ENCODE data around the gene AP1G1. TPM values are rescaled to one million over a fixed set of nuclear protein-coding genes. Genes with fewer than 3 reads are reported as not detected.
A peak's percentile ranks its signal among the peaks of the same experiment; 100 is the strongest.

The AP1G1 gene
- total RNA-seq, 2 donors from 2014 or later = 150 to 160 TPM

DNA sequence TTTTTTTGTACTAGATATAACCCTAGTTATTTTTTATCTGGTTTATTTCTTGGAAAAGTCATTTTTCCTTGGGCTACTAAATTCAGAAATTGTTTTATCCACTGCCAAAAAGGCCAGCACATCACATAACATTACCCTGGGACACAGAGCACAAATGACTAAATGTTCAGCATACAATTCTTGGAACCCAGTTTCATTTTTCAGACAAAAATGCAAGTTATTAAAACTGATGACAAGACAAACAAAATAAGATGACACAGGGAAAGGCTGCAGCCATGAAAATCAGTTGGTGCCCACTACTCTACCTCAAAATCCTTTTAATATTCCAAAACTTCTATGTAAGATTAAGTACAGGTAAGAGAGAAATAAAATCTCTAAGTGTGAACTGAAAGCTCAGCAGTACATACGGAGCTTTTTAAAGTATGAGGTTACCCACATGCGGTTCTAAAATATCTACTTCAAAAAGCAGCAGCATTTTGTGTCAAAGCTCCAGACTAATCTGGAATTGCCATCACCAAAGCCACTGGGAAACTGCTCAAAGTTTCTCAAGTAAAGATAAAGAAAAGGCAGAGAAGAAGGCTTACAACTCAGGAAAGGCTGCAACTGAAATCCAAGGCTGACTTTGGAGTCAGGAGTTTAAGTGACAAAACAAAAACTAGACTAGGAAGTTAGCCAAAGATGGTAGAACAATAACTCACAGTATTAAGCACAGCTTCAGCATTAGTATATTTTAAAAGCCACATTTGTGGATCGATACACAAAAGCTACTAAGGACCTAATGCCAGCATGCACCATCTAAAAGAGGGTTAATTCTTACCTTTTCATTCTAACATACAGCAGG, 41.4 kb downstream of the AP1G1 start:
- H3K4me3 Mint-ChIP-seq = no peak overlapping the region
- peaks cover 7% of the 10 kb centered on the region for H3K36me3 Mint-ChIP-seq (ENCODE audit: low read depth)
- no peaks in the 10 kb centered on the region for H3K9me3 ChIP-seq (ENCODE audit: control insufficient read depth, low read length, poor library complexity, severe bottlenecking)
- peaks cover 9% of the 10 kb centered on the region for H3K4me1 Mint-ChIP-seq
- H3K27ac Mint-ChIP-seq = peak overlapping the region; percentile 8
- no peak for DNase-seq
- H3K27me3 Mint-ChIP-seq = no peaks in the 10 kb centered on the region
- no peak for ATAC-seq

DNA sequence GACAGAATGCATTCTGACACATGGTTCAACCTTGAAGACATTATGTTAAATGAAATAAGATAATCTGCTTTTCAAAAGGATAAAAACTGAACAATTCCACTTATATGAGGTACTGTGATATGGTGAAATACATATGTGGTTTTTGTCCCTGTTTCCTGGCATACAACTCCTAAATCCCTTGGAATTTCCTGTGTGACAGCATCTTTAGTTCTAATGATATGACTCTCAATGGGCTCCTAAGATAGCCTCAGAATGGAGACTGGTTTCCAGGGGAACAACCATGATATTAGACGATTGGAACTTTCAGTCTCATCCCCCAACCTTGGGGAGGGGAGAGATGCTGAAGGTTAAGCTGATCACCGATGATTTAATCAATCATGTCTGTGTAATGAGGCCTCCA, 46.4 kb downstream of the AP1G1 start:
- no peaks in the 10 kb centered on the region for H3K9me3 ChIP-seq (ENCODE audit: control insufficient read depth, low read length, poor library complexity, severe bottlenecking)
- Mint-ChIP-seq H3K36me3 (ENCODE audit: low read depth) (peaks cover 2% of the 10 kb centered on the region), H3K27me3 (no peaks in the 10 kb centered on the region), H3K4me3 (no peak overlapping the region), H3K4me1 (peaks cover 4% of the 10 kb centered on the region), H3K27ac (no peak overlapping the region)
- no peak for ATAC-seq
- DNase-seq = no peak

DNA sequence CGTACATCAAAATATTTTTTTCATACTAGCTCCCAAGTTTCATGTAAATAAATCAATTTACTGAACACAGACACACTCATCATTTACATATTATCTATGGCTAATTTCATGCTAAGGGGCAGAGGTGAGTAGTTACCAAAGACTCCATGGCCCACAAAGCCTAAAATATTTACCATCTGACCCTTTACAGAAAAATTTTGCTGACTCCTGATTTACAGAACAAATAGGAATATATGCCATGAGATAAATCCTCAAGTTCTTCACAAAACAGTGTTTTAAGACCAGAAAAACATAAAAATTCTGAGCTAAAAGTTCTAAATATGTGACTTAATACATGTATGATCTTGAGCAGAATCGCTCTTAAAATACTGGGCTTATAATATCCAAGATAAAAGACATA, 47.5 kb downstream of the AP1G1 start:
- no peak for DNase-seq
- no peak overlapping the region for H3K4me3 Mint-ChIP-seq
- H3K9me3 ChIP-seq (ENCODE audit: control insufficient read depth, low read length, poor library complexity, severe bottlenecking) = no peaks in the 10 kb centered on the region
- no peak for ATAC-seq
- H3K27ac Mint-ChIP-seq = no peak overlapping the region
- peaks cover 2% of the 10 kb centered on the region for H3K36me3 Mint-ChIP-seq (ENCODE audit: low read depth)
- H3K27me3 Mint-ChIP-seq = no peaks in the 10 kb centered on the region
- H3K4me1 Mint-ChIP-seq = no peaks in the 10 kb centered on the region

DNA sequence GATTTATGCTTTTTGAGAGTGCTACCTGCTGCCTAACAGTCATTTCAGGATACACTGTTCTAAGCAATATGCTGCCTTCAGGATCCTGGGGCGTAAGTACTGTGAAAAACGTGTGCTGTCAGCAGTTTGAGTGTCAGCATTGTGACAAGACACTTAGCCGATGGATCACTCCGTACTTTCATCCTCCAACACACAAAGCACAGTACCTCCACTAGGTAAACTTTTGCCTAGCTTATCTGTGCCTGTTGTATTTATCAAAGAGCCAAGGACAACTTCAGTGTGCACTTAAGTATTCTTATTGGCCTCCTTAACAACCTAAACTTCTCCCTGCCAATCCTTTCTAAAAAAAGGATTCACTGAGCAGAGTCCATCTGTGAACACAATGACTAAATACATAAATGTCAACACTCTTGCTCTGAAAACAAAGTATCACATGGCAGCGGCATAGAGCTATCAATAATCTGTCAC, 50.3 kb downstream of the AP1G1 start:
- DNase-seq (no peak), ATAC-seq (no peak)
- H3K9me3 ChIP-seq (ENCODE audit: control insufficient read depth, low read length, poor library complexity, severe bottlenecking) = no peaks in the 10 kb centered on the region
- H3K36me3 Mint-ChIP-seq (ENCODE audit: low read depth) = peaks cover 9% of the 10 kb centered on the region
- H3K27me3 Mint-ChIP-seq = no peaks in the 10 kb centered on the region
- H3K27ac Mint-ChIP-seq = peak overlapping the region; percentile 37
- H3K4me1 Mint-ChIP-seq = peaks cover 6% of the 10 kb centered on the region
- H3K4me3 Mint-ChIP-seq = no peak overlapping the region

DNA sequence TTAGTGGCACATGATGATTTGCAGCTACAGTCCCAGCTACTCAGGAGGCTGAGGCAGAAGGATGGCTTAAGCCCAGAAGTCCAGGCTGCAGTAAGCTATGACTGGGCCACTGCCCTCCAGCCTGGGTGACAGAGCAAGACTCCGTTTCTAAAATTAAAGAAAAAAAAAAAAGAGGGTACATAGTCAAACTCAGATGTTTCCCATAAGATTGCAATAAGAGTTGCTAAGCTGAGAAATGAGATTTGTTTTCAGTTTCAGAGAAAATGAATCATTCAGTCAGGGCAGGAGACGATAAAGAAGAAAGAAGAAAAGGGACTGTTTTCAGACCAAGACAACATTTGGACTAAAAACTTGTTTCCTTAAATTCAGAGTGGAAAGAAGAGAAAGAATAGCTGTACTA, 54.0 kb downstream of the AP1G1 start:
- Mint-ChIP-seq H3K27ac (peak overlapping the region; percentile 94), H3K4me3 (no peak overlapping the region), H3K4me1 (peaks cover 10% of the 10 kb centered on the region), H3K27me3 (no peaks in the 10 kb centered on the region), H3K36me3 (ENCODE audit: low read depth) (peaks cover 10% of the 10 kb centered on the region)
- no peaks in the 10 kb centered on the region for H3K9me3 ChIP-seq (ENCODE audit: control insufficient read depth, low read length, poor library complexity, severe bottlenecking)
- DNase-seq = no peak
- no peak for ATAC-seq

DNA sequence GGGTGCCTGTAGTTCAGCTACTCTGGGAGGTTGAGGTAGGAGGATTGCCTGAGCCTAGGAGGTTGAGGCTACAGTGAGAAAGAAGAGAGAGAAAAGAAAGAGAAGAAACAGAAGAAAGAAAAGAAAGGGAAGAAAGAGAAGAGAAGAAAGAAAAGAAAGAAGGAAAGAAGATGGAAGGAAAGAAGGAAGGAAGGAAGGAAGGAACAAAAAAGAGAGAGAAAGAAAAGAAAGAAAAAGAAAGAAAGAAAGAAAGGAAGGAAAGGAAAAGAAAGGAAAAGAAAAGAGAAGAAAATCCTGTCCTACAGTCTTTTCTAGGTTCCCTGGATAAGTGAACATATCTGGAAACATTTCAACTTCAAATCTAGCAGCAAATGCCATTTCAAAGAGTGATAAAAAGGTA, 54.5 kb downstream of the AP1G1 start:
- Mint-ChIP-seq H3K36me3 (ENCODE audit: low read depth) (peaks cover 10% of the 10 kb centered on the region), H3K4me3 (no peak overlapping the region), H3K4me1 (peaks cover 10% of the 10 kb centered on the region), H3K27ac (peak overlapping the region; percentile 94), H3K27me3 (no peaks in the 10 kb centered on the region)
- no peaks in the 10 kb centered on the region for H3K9me3 ChIP-seq (ENCODE audit: control insufficient read depth, low read length, poor library complexity, severe bottlenecking)
- DNase-seq (no peak), ATAC-seq (no peak)

DNA sequence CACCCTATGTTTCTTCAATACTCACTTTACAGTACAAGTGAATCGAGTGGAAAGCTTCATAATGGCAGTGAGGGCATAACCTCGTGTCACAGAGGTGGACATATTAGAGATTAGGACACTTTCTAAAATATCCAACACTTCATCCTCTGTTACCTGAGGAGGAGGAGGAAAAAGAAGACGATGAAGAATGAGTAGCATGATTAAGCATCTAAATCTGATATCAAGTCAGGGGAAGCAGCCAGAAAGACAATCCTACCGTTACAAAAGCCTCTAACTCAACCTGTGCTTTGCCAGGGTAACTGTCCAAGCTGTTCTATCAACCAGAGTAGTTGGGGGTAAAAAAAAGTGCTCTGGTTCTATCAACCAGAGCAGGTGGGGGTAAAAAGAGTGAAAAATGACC, 60.4 kb downstream of the AP1G1 start:
- no peak for ATAC-seq
- Mint-ChIP-seq H3K27me3 (no peaks in the 10 kb centered on the region), H3K4me1 (peaks cover 5% of the 10 kb centered on the region), H3K4me3 (no peak overlapping the region), H3K27ac (peak overlapping the region; percentile 73), H3K36me3 (ENCODE audit: low read depth) (peaks cover 7% of the 10 kb centered on the region)
- no peak for DNase-seq
- H3K9me3 ChIP-seq (ENCODE audit: control insufficient read depth, low read length, poor library complexity, severe bottlenecking) = no peaks in the 10 kb centered on the region

DNA sequence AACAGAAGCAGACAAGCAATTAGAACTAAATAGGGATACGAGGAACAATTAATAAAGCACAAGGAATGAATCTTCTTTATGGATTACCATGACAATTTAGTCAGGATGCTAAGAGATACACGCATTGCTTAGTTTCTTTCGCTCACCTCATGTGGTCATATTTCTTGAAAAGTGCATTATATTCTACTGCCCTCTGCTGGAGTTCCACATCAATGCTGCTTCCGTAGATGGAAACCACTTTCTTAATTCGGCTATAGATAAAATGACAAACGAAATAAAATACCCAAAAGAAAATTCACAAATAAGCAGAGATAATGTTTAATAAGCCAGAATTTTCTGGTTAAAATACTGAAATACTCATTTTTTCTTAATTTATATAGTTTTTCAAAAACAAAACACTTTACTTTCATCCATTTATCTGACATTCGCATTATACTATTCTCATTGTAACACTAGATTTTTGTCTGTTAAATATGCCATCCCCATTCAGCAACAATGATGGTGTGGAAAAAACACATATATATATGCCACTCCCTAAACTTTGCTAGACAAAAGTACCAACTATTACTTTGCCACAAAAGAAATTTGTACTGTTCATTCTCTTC, 62.1 kb downstream of the AP1G1 start:
- H3K27ac Mint-ChIP-seq = no peak overlapping the region
- peak overlapping the region; percentile 43 for H3K4me3 Mint-ChIP-seq
- H3K9me3 ChIP-seq (ENCODE audit: control insufficient read depth, low read length, poor library complexity, severe bottlenecking) = no peaks in the 10 kb centered on the region
- DNase-seq (no peak), ATAC-seq (peak; percentile 79)
- H3K27me3 Mint-ChIP-seq = no peaks in the 10 kb centered on the region
- peaks cover 3% of the 10 kb centered on the region for H3K4me1 Mint-ChIP-seq
- peaks cover 7% of the 10 kb centered on the region for H3K36me3 Mint-ChIP-seq (ENCODE audit: low read depth)

DNA sequence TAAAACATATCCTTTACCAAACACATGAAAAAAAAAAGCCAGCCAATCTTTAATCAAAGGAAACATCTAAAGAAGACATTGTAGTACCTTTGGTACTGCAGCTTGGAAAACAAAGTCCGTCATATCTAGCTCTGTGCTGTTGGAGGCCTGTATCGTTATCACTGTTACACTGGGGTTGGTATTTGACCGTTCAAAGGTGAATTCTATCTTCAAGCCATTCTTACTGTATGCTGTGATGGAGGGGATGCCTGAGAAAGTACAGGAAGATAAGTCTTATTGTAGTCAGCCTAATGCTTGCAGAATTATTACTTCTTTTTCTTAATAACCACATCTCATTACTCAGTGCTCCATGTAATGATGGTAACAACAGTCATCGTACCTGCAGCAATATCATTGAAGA, 69.8 kb downstream of the AP1G1 start:
- Mint-ChIP-seq H3K4me3 (no peak overlapping the region), H3K27me3 (no peaks in the 10 kb centered on the region), H3K4me1 (no peaks in the 10 kb centered on the region), H3K27ac (no peak overlapping the region), H3K36me3 (ENCODE audit: low read depth) (peaks cover 5% of the 10 kb centered on the region)
- no peak for DNase-seq
- H3K9me3 ChIP-seq (ENCODE audit: control insufficient read depth, low read length, poor library complexity, severe bottlenecking) = no peaks in the 10 kb centered on the region
- no peak for ATAC-seq

DNA sequence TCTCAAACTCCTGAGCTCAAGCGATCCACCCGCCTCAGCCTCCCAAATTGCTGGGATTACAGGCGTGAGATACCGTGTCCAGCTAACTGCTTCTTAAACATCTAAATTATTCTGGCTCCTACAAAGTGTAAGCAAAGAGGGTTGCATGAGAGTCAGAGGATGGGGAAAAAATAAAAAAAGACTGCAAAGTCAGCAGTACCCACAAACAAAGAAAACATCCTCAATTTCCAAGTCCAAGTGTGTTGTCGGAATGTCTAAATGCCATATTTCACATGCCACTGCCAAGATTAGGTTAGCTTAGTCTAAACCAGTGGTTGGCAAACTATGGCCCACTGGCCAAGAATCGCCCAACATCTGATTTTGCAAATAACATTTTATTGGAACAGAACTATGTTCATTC, 71.1 kb downstream of the AP1G1 start:
- no peaks in the 10 kb centered on the region for H3K4me1 Mint-ChIP-seq
- H3K4me3 Mint-ChIP-seq = no peak overlapping the region
- peak overlapping the region; percentile 74 for H3K27ac Mint-ChIP-seq
- DNase-seq (no peak), ATAC-seq (no peak)
- H3K36me3 Mint-ChIP-seq (ENCODE audit: low read depth) = peaks cover 5% of the 10 kb centered on the region
- H3K9me3 ChIP-seq (ENCODE audit: control insufficient read depth, low read length, poor library complexity, severe bottlenecking) = no peaks in the 10 kb centered on the region
- H3K27me3 Mint-ChIP-seq = no peaks in the 10 kb centered on the region

DNA sequence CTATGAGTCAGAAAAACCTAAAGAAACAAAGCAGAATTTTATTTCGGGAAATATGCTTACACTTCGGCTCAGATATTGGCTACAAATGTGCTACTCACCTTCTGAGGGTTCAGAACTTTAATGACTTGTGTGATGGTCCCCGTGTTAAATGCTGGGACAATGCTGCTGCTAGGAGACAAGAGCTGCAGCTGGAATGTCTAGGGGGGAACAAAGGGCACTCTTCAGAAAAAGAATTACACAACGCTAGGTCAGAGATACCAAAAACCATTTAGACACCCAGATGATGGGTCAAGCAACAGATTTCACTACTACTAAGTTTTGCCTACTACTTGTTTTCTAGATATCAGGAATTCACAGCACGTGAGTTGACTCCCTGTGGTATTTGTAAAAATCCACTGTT, 74.1 kb downstream of the AP1G1 start:
- H3K4me1 Mint-ChIP-seq = no peaks in the 10 kb centered on the region
- DNase-seq = no peak
- no peak overlapping the region for H3K27ac Mint-ChIP-seq
- no peak overlapping the region for H3K4me3 Mint-ChIP-seq
- no peaks in the 10 kb centered on the region for H3K9me3 ChIP-seq (ENCODE audit: control insufficient read depth, low read length, poor library complexity, severe bottlenecking)
- no peak for ATAC-seq
- H3K27me3 Mint-ChIP-seq = no peaks in the 10 kb centered on the region
- H3K36me3 Mint-ChIP-seq (ENCODE audit: low read depth) = peaks cover 7% of the 10 kb centered on the region

DNA sequence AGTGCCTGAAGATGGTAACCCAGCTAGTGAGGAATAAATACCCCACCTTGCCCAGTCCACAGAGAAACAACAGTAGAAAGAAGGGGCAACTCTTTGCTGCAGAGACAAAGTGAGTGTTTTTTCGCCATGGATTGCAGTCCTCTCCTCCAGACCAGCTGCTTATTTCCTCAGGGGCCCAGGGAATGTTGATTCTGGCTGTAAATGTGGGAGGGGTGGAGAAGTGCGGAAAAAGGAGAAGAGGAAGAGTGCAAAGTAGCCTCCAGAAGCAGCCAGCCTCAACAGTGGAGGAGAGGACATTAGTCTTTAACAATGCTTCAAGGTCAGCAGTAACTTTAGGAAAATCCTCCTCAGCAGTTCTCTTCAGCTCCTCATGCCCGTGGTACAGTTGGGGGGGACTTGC, 76.0 kb downstream of the AP1G1 start:
- ATAC-seq (no peak), DNase-seq (no peak)
- H3K4me1 Mint-ChIP-seq = no peaks in the 10 kb centered on the region
- peaks cover 7% of the 10 kb centered on the region for H3K36me3 Mint-ChIP-seq (ENCODE audit: low read depth)
- H3K4me3 Mint-ChIP-seq = no peak overlapping the region
- no peak overlapping the region for H3K27ac Mint-ChIP-seq
- no peaks in the 10 kb centered on the region for H3K9me3 ChIP-seq (ENCODE audit: control insufficient read depth, low read length, poor library complexity, severe bottlenecking)
- no peaks in the 10 kb centered on the region for H3K27me3 Mint-ChIP-seq

DNA sequence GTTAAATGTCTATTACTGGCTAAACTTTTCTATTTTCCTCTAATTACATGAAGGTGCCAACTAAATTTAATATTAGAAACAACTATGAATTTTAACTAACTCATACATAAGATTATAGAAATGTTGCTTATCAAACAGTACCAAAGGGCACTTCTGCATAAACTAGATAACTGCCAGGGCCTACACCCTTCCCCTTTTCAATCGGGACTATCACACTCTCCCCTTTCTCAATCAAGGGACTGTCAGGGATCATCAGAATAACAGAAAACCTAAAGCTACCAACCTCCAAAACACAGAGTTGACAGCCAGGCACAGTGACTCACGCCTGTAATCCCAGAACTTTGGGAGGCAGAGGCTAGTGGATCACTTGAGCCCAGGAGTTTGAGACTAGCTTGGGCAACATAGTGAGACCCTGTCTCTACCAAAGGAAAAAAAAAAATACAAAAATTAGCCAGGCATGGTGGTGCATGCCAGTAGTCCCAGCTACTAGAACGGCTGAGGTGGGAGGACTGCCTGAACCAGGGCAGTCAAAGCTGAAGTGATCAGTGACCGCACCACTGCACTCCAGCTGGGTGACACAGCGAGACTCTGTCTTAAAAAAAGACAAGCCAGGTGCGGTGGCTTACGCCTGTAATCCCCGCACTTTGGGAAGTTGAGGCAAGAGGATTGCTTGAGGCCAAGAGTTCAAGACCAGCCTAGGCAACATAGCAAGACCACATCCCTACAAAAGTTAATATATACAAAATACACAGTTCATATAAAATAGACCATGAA, 80.9 kb downstream of the AP1G1 start:
- ATAC-seq (no peak), DNase-seq (no peak)
- no peaks in the 10 kb centered on the region for H3K27me3 Mint-ChIP-seq
- H3K4me1 Mint-ChIP-seq = peaks cover 9% of the 10 kb centered on the region
- peaks cover 3% of the 10 kb centered on the region for H3K36me3 Mint-ChIP-seq (ENCODE audit: low read depth)
- H3K4me3 Mint-ChIP-seq = no peak overlapping the region
- H3K9me3 ChIP-seq (ENCODE audit: control insufficient read depth, low read length, poor library complexity, severe bottlenecking) = no peaks in the 10 kb centered on the region
- H3K27ac Mint-ChIP-seq = no peak overlapping the region
